ENCODE data around the gene ALOX12B. TPM values are rescaled to one million over a fixed set of nuclear protein-coding genes. Genes with fewer than 3 reads are reported as not detected.

Gene ALOX12B
- total and polyA plus RNA-seq, 2 of the 8 experiments (the other 6 are each of a cell fraction or from before 2014, with no cell fraction given) = 0.86 TPM; not detected in 1

DNA sequence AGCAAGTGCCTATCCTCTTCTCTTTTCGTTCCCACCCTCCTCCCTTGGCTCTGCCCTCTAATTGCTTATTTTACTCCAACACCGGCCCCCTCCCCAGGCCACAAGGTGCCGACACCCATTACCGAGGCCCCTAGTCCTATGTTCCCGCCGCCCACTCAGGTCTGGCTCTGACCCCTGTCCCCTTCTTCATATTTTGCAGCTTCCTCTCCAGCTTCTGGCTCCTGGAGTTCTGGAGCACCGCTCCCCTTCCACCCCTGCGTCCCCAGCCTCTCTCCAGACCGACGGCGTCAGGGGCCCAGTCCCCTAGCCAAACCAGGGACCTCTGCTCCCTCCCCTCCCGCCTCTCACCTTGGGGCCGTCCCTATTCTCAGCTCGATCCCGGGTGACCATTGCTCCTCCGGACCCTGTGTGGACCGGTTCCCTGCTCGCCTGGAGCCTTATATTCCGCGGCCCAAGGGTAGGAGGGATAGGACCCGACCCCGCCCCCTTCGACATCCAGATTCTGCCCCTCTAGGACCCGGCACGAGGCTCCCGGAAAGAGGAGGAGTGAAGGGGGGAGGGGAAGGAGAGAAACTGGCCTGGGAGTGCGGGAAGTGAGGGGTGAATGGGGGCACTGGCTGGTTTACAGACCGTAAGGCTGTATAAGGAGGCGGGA is 36.3 kb upstream of the ALOX12B start, which contains the start of gene HES7 (continued):
- no peak for TF ChIP-seq RXRA (IDR thresholded peaks at IDR 0.05; ENCODE audit: insufficient read depth, low read depth, low read length)
- TF ChIP-seq BCL11A (IDR thresholded peaks at IDR 0.05; ENCODE audit: low read depth in 2 of 2, low read length in 2 of 2) = no peak
- no peak for TF ChIP-seq ZNF274 (IDR thresholded peaks at IDR 0.05; ENCODE audit: borderline replicate concordance, extremely low read depth, low read length)
